CD14-positive monocyte (primary cell): ENCODE data around the gene MAP2K5. TPM values are rescaled to one million over a fixed set of nuclear protein-coding genes. Genes with fewer than 3 reads are reported as not detected.

Experiments used
- DNase-seq, 3 donors: peaks; one replicate each; pipeline ENCODE4 v3.0.0-alpha.2; 2011 to 2022
- H2AFZ ChIP-seq: 2 replicates; pipeline ENCODE4 v1.6.0; 2012; ENCODE audit warnings: mild to moderate bottlenecking, low read depth, low read length, inconsistent platforms; ENCODE audit not compliant: insufficient read depth, poor library complexity, severe bottlenecking
- H3K27ac ChIP-seq, 2 donors: 1 replicate in 1 of 2; 2 replicates in 1 of 2; pipeline ENCODE4 v1.5.1; 2012 to 2013; ENCODE audit warnings: low read length in 2 of 2, control low read depth in 1 of 2, inconsistent platforms in 1 of 2, low read depth in 1 of 2, mild to moderate bottlenecking in 1 of 2
- H3K27me3 ChIP-seq, 2 donors: one replicate each; pipeline versions ENCODE4 v1.6.0 to v1.6.1; 2011 to 2013; ENCODE audit warnings: low read length in 2 of 2; ENCODE audit not compliant: control insufficient read depth in 2 of 2, insufficient read depth in 2 of 2
- H3K36me3 ChIP-seq, 2 donors: replicated peaks in 1 of 2; 1 replicate in 1 of 2; 2 replicates in 1 of 2; pipeline versions ENCODE4 v1.5.1 to v1.6.1; 2012 to 2013; ENCODE audit warnings: low read length in 2 of 2, control low read depth in 1 of 2, inconsistent platforms in 1 of 2, mild to moderate bottlenecking in 1 of 2; ENCODE audit not compliant: insufficient read depth in 2 of 2, control insufficient read depth in 1 of 2
- H3K4me1 ChIP-seq, 2 donors: 1 replicate in 1 of 2; 2 replicates in 1 of 2; pipeline versions ENCODE4 v1.5.1 to v1.6.1; 2012 to 2013; ENCODE audit warnings: low read length in 2 of 2, control low read depth in 1 of 2, inconsistent platforms in 1 of 2, mild to moderate bottlenecking in 1 of 2, moderate library complexity in 1 of 2; ENCODE audit not compliant: insufficient read depth in 2 of 2, control insufficient read depth in 1 of 2
- H3K4me2 ChIP-seq: replicated peaks from 2 replicates; pipeline ENCODE3; 2012; ENCODE audit warnings: low read length, moderate library complexity, mild to moderate bottlenecking; ENCODE audit not compliant: poor library complexity, severe bottlenecking; ENCODE audit errors: extremely low read depth
- H3K4me3 ChIP-seq, 3 experiments: fragments of 200-600 bp in 1 of 3; sonication (generic) in 1 of 3; replicated peaks in 1 of 3; 1 replicate in 2 of 3; 2 replicates in 1 of 3; pipeline ENCODE4 v1.5.1; 2011 to 2013; ENCODE audit warnings: low read length in 3 of 3, mild to moderate bottlenecking in 3 of 3, control low read depth in 2 of 3, low read depth in 2 of 3, inconsistent platforms in 1 of 3, moderate library complexity in 1 of 3
- H3K79me2 ChIP-seq: 2 replicates; pipeline ENCODE4 v1.6.0; 2012; ENCODE audit warnings: mild to moderate bottlenecking, control low read depth, inconsistent platforms, low read length, moderate library complexity; ENCODE audit not compliant: insufficient read depth
- H3K9ac ChIP-seq: 2 replicates; pipeline ENCODE4 v1.6.0; 2017; ENCODE audit warnings: low read length, mild to moderate bottlenecking; ENCODE audit not compliant: insufficient read depth, poor library complexity, severe bottlenecking
- H3K9me3 ChIP-seq, 2 donors: replicated peaks in 1 of 2; 1 replicate in 1 of 2; 2 replicates in 1 of 2; pipeline versions ENCODE4 v1.5.1 to v1.6.1; 2012 to 2013; ENCODE audit warnings: low read length in 2 of 2, control low read depth in 1 of 2; ENCODE audit not compliant: control insufficient read depth in 1 of 2, insufficient read depth in 1 of 2
- H4K20me1 ChIP-seq: 2 replicates; pipeline ENCODE4 v1.6.0; 2012; ENCODE audit warnings: mild to moderate bottlenecking, low read length, control low read depth, moderate library complexity; ENCODE audit not compliant: insufficient read depth
- H3K27ac Mint-ChIP-seq, 7 donors: one replicate each; pipeline ENCODE4 v1.8.0; 2020; ENCODE audit warnings: mild to moderate bottlenecking in 7 of 7, mixed read lengths in 7 of 7, moderate library complexity in 6 of 7, inconsistent platforms in 2 of 7
- H3K27me3 Mint-ChIP-seq, 3 donors: one replicate each; pipeline ENCODE4 v1.8.0; 2021 to 2022; ENCODE audit warnings: low read depth in 3 of 3, mild to moderate bottlenecking in 3 of 3, mixed read lengths in 3 of 3, moderate library complexity in 3 of 3, inconsistent platforms in 1 of 3
- H3K36me3 Mint-ChIP-seq, 2 donors: one replicate each; pipeline ENCODE4 v1.8.0; 2020; ENCODE audit warnings: mixed read lengths in 2 of 2, inconsistent platforms in 1 of 2, mild to moderate bottlenecking in 1 of 2
- H3K4me1 Mint-ChIP-seq: one replicate; pipeline ENCODE4 v1.8.0; 2020; ENCODE audit warnings: mild to moderate bottlenecking, mixed read lengths
- H3K4me3 Mint-ChIP-seq, 2 donors: one replicate each; pipeline ENCODE4 v1.8.0; 2020; ENCODE audit warnings: mild to moderate bottlenecking in 2 of 2, mixed read lengths in 2 of 2, moderate library complexity in 1 of 2
- H3K9me3 Mint-ChIP-seq, 7 donors: one replicate each; pipeline ENCODE4 v1.8.0; 2020 to 2022; ENCODE audit warnings: mixed read lengths in 7 of 7, mild to moderate bottlenecking in 6 of 7, moderate library complexity in 6 of 7, inconsistent platforms in 2 of 7
- CTCF ChIP-seq: fragments of 200-600 bp; IDR thresholded peaks from one replicate; pipeline ENCODE4 v1.8.0; 2022; ENCODE audit warnings: antibody characterized with exemption, mild to moderate bottlenecking
- WGBS: methylation state at CpG from one replicate; pipeline ENCODE4 v1.1.5; 2013; ENCODE audit warnings: missing lambda C conversion rate; ENCODE audit not compliant: insufficient coverage; 5-methylcytosine and 5-hydroxymethylcytosine counted together
- intact Hi-C, 2 donors: fragments of 100-400 bp; cut with micrococcal nuclease; formaldehyde crosslinking; loops; one replicate each; pipeline versions ENCODE4 v1.15.0 to v1.15.1; 2023
- polyA plus RNA-seq, 3 donors: library from polyadenylated mRNA; depleted of rRNA in 1 of 3; unstranded in 2 of 3; stranded (reverse) in 1 of 3; fragments of 300-500 nt in 2 of 3; fragments of >200 nt in 1 of 3; fragmentation: Illumina TruSeq in 2 of 3; gene quantifications; 1 replicate in 2 of 3; 2 replicates in 1 of 3; pipeline ENCODE4 v1.2.3, GENCODE V29; 2012 to 2021

The MAP2K5 gene
- polyA plus RNA-seq, 3 donors: 10.2 to 11.3 (median 10.6) TPM

- Histone ChIP-seq H3K4me3 (no peak overlapping the region), H3K36me3 (no peaks in the 10 kb centered on the region), H3K9ac (no peak overlapping the region), H3K4me1 (peaks cover 4% of the 10 kb centered on the region in 2 donors), H3K79me2 (no peaks in the 10 kb centered on the region), H2AFZ (no peak overlapping the region), H3K27me3 (no peaks in the 10 kb centered on the region), H3K9me3 (no peaks in the 10 kb centered on the region), H4K20me1 (no peaks in the 10 kb centered on the region), H3K27ac (no peak overlapping the region), H3K4me2 (no peak overlapping the region)
- Mint-ChIP-seq H3K9me3 (no peaks in the 10 kb centered on the region), H3K27me3 (peaks cover 0 to 1% (median 1%) of the 10 kb centered on the region in 3 donors), H3K27ac (no peak overlapping the region), H3K4me1 (peaks cover 12% of the 10 kb centered on the region), H3K4me3 (no peak overlapping the region), H3K36me3 (peaks cover 7 to 22% of the 10 kb centered on the region in 2 donors)
- no CpG with 5 or more reads among the region's 4 CpGs for WGBS
- DNase-seq: no peak
- no peak for TF ChIP-seq CTCF
- intact Hi-C loops: no loop called here
Measured at GRCh38 chr15:67723294-67724024, 181.0 kb downstream of the MAP2K5 start.

- peaks cover 4% of the 10 kb centered on the region in 2 donors for H3K4me1 ChIP-seq
- H3K4me3 ChIP-seq: no peak overlapping the region
- Mint-ChIP-seq H3K9me3 (no peaks in the 10 kb centered on the region), H3K4me3 (no peak overlapping the region), H3K27ac (no peak overlapping the region), H3K36me3 (peaks cover 3 to 17% of the 10 kb centered on the region in 2 donors), H3K4me1 (peaks cover 12% of the 10 kb centered on the region), H3K27me3 (peaks cover 0 to 1% (median 0%) of the 10 kb centered on the region in 3 donors)
- no peaks in the 10 kb centered on the region for H3K27me3 ChIP-seq
- no peaks in the 10 kb centered on the region for H3K79me2 ChIP-seq
- no peak overlapping the region for H2AFZ ChIP-seq
- H3K4me2 ChIP-seq: no peak overlapping the region
- H3K27ac ChIP-seq: no peak overlapping the region
- no peaks in the 10 kb centered on the region for H3K9me3 ChIP-seq
- H4K20me1 ChIP-seq: no peaks in the 10 kb centered on the region
- 100% methylated on average over 1 of the region's 4 CpGs for WGBS
- no peaks in the 10 kb centered on the region for H3K36me3 ChIP-seq
- no peak overlapping the region for H3K9ac ChIP-seq
- no peak for DNase-seq
- no peak for TF ChIP-seq CTCF
- intact Hi-C loops: no loop called here
Measured at GRCh38 chr15:67724691-67725375, 182.3 kb downstream of the MAP2K5 start.
